ENCODE measurements around the gene ADCY10.

- TF ChIP-seq, protein P1, sequence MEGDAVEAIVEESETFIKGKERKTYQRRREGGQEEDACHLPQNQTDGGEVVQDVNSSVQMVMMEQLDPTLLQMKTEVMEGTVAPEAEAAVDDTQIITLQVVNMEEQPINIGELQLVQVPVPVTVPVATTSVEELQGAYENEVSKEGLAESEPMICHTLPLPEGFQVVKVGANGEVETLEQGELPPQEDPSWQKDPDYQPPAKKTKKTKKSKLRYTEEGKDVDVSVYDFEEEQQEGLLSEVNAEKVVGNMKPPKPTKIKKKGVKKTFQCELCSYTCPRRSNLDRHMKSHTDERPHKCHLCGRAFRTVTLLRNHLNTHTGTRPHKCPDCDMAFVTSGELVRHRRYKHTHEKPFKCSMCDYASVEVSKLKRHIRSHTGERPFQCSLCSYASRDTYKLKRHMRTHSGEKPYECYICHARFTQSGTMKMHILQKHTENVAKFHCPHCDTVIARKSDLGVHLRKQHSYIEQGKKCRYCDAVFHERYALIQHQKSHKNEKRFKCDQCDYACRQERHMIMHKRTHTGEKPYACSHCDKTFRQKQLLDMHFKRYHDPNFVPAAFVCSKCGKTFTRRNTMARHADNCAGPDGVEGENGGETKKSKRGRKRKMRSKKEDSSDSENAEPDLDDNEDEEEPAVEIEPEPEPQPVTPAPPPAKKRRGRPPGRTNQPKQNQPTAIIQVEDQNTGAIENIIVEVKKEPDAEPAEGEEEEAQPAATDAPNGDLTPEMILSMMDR (IDR thresholded peaks at IDR 0.05), result no peak
- TF ChIP-seq POLR2A (IDR thresholded peaks at IDR 0.05), result no peak
Measured at GRCh38 chr1:167797015-167797414, 116.9 kb downstream of the ADCY10 start.

Measured in right lobe of liver (tissue), 4 donors.